HepG2 (cell line): ENCODE results near the gene NPY. TPM values are rescaled to one million over a fixed set of nuclear protein-coding genes. Genes with fewer than 3 reads are reported as not detected.

Experiments
- ATAC-seq: fragments of 200-7000 bp; cut with Tn5 transposase; 3 replicates; pipeline ENCODE4 v1.9.1; 2020; ENCODE audit warnings: mild to moderate bottlenecking, moderate library complexity
- BruUV-seq: library from RNA; stranded (reverse); fragments of 400-500 nt; replicated peaks from 2 replicates; lab custom pipeline; 2021; lab: Mats Ljungman, UMichigan
- CTCF ChIA-PET: fragments of 300-600 bp; formaldehyde crosslinking; extraction: SDS; loops from one replicate; lab custom pipeline; 2021; ENCODE audit warnings: low total read pairs, inconsistent platforms, low intra/inter-chr PET ratio; lab: Yijun Ruan, JAX
- POLR2A ChIA-PET: fragments of 350-600 bp; sonication (Branson Sonifier 250); formaldehyde crosslinking; loops from one replicate; lab custom pipeline; 2020; ENCODE audit warnings: antibody characterized with exemption, inconsistent platforms; lab: Yijun Ruan, JAX
- DNase-seq: peaks from one replicate; pipeline ENCODE4 v3.0.0-alpha.2; 2015; ENCODE audit warnings: low spot score
- FAIRE-seq: peaks from 3 replicates; lab custom pipeline; 2011; peaks lifted over from hg19 to GRCh38; lab: Jason Lieb, UNC
- H2AFZ ChIP-seq: one replicate; pipeline ENCODE4 v1.6.1; 2011; ENCODE audit warnings: low read length, inconsistent platforms
- H3K27ac ChIP-seq: fragments of 300-600 bp; 3 replicates; pipeline ENCODE4 v1.8.0; 2011; ENCODE audit warnings: mixed run types, mild to moderate bottlenecking, mixed read lengths, low read length, inconsistent platforms; ENCODE audit not compliant: insufficient read depth; ENCODE audit errors: extremely low read length
- H3K27me3 ChIP-seq, 2 experiments: fragments of 200-600 bp in 1 of 2; 2 replicates in 1 of 2; 3 replicates in 1 of 2; pipeline versions ENCODE4 v1.6.0 to v1.8.0; 2011; ENCODE audit warnings: low read length in 2 of 2, mild to moderate bottlenecking in 2 of 2, moderate library complexity in 2 of 2, inconsistent platforms in 1 of 2; ENCODE audit not compliant: insufficient read depth in 2 of 2, control insufficient read depth in 1 of 2
- H3K36me3 ChIP-seq, 2 experiments: fragments of 200-600 bp in 1 of 2; replicated peaks in 1 of 2; 2 replicates in 1 of 2; 3 replicates in 1 of 2; pipeline versions ENCODE4 v1.5.1 to v1.8.0; 2011; ENCODE audit warnings: low read length in 2 of 2, inconsistent platforms in 1 of 2; ENCODE audit not compliant: insufficient read depth in 2 of 2, control insufficient read depth in 1 of 2
- H3K4me1 ChIP-seq: 2 replicates; pipeline ENCODE4 v1.5.1; 2012; ENCODE audit warnings: low read length, inconsistent platforms; ENCODE audit not compliant: insufficient read depth
- H3K4me2 ChIP-seq: 2 replicates; pipeline ENCODE4 v1.6.0; 2011; ENCODE audit warnings: low read depth, low read length, inconsistent platforms
- H3K4me3 ChIP-seq, 3 experiments: fragments of 200-600 bp in 1 of 3; sonication (generic), shearing (Covaris generic) in 1 of 3; replicated peaks in 1 of 3; 2 replicates each; pipeline ENCODE4 v1.5.1; 2011 to 2016; ENCODE audit warnings: low read length in 3 of 3, inconsistent platforms in 2 of 3, low read depth in 2 of 3, mild to moderate bottlenecking in 2 of 3, control low read depth in 1 of 3, mixed read lengths in 1 of 3; ENCODE audit not compliant: insufficient read depth in 1 of 3
- H3K79me2 ChIP-seq: one replicate; pipeline ENCODE4 v1.6.1; 2011; ENCODE audit warnings: low read length, inconsistent platforms; ENCODE audit not compliant: insufficient read depth
- H3K9ac ChIP-seq: 2 replicates; pipeline ENCODE4 v1.6.0; 2011; ENCODE audit warnings: mild to moderate bottlenecking, low read depth, low read length, inconsistent platforms; ENCODE audit not compliant: insufficient read depth
- H3K9me3 ChIP-seq: 2 replicates; pipeline ENCODE4 v1.5.1; 2012; ENCODE audit warnings: mild to moderate bottlenecking, low read length
- H4K20me1 ChIP-seq: 2 replicates; pipeline ENCODE4 v1.6.0; 2011; ENCODE audit warnings: inconsistent platforms, mild to moderate bottlenecking, low read length, moderate library complexity; ENCODE audit not compliant: insufficient read depth
- GATAD1 ChIP-seq: IDR thresholded peaks from 2 replicates; pipeline ENCODE4 v1.6.1; 2016; ENCODE audit warnings: missing genetic modification reagents, missing compliant biosample characterization
- SETDB1 ChIP-seq: sonication (generic); formaldehyde crosslinking; IDR thresholded peaks from 2 replicates; pipeline ENCODE4 v1.5.1; 2020; ENCODE audit warnings: missing genetic modification reagents, mild to moderate bottlenecking, borderline replicate concordance
- ZNF460 ChIP-seq: sonication (generic); formaldehyde crosslinking; IDR thresholded peaks from 2 replicates; pipeline ENCODE4 v1.5.1; 2020; ENCODE audit warnings: missing genetic modification reagents, mild to moderate bottlenecking, borderline replicate concordance
- WGBS: methylation state at CpG from one replicate; pipeline ENCODE4 v1.1.6; 2017; ENCODE audit warnings: low lambda C conversion rate; 5-methylcytosine and 5-hydroxymethylcytosine counted together
- in situ Hi-C: cut with HindIII; loops from 2 replicates; pipeline ENCODE4 v1.10.0; 2017; ENCODE audit warnings: low pct_unique_long_range_greater_than_20kb; ENCODE audit not compliant: extremely low pct_ligation_motif_present
- intact Hi-C: fragments of 100-400 bp; cut with micrococcal nuclease; formaldehyde crosslinking; loops from one replicate; pipeline ENCODE4 v1.10.0; 2022; ENCODE audit not compliant: unreplicated experiment
- polyA plus RNA-seq, 8 experiments: library from polyadenylated mRNA; depleted of rRNA in 3 of 8; stranded (reverse) in 7 of 8; unstranded in 1 of 8; fragments of >200 nt; fragmentation: Illumina TruSeq in 4 of 8; extraction: Trizol in 4 of 8; gene quantifications; 2 replicates each; pipeline versions ENCODE4 v1.2.1 to v1.2.3, GENCODE V29; 2011 to 2016; ENCODE audit warnings: low read depth in 4 of 8, missing spikeins in 1 of 8, mixed read lengths in 1 of 8; ENCODE audit not compliant: insufficient read depth in 1 of 8
- total RNA-seq, 5 experiments: library from RNA; depleted of rRNA; stranded (reverse); fragments of >200 nt; fragmentation: Illumina TruSeq; extraction: Trizol; gene quantifications; 2 replicates each; pipeline ENCODE4 v1.2.3, GENCODE V29; 2016; ENCODE audit warnings: low read depth in 1 of 5
- TF ChIP-seq, protein P1 (sequence below): sonication (generic); formaldehyde crosslinking; IDR thresholded peaks from 2 replicates; pipeline ENCODE4 v1.4.0; 2020; ENCODE audit warnings: mild to moderate bottlenecking, missing genetic modification reagents

Gene NPY
- total and polyA plus RNA-seq, 2 of the 13 experiments (the other 11 are each of a cell fraction or from before 2014, with no cell fraction given): not detected

GRCh38 chr7:24328894-24329293, 44.9 kb downstream of the NPY start:
- ATAC-seq (no peak), FAIRE-seq (no peak), DNase-seq (no peak)
- POLR2A ChIA-PET: no interaction called here
- Histone ChIP-seq H4K20me1 (no peaks in the 10 kb centered on the region), H3K4me1 (no peaks in the 10 kb centered on the region), H3K27me3 (no peaks in the 10 kb centered on the region), H2AFZ (no peak overlapping the region), H3K9ac (no peak overlapping the region), H3K36me3 (no peaks in the 10 kb centered on the region), H3K27ac (no peak overlapping the region), H3K4me2 (no peak overlapping the region), H3K4me3 (no peak overlapping the region), H3K79me2 (no peaks in the 10 kb centered on the region), H3K9me3 (no peaks in the 10 kb centered on the region)
- in situ Hi-C loops (no loop called here), intact Hi-C loops (no loop called here)
- CTCF ChIA-PET: no interaction called here
- 0% methylated on average over 2 of the region's 2 CpGs for WGBS
- BruUV-seq: no TSS peak
- TF ChIP-seq SETDB1 (no peak), ZNF460 (CRISPR knock-in tag) (no peak), GATAD1 (CRISPR knock-in tag) (no peak)

DNA sequence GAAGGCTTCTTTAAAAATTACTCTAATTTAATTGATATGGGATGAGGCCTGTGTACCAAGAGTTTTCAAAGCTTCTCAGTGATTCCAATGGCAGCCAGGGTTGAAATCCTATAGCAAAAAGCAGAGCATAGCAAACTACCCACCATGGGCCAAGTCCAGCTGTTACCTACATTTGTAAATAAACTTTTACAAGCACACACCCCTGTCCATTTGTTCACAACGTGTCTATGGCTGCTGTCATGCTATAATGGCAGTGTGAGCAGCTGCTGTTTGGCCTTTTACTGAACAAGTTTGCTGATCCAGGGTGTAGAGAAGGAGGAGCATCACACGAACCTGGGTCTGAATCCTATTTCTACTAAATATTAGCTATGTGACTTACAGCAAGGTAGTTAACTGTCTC, 50.0 kb downstream of the NPY start:
- H3K9me3 ChIP-seq: no peaks in the 10 kb centered on the region
- intact Hi-C loops: no loop called here
- CTCF ChIA-PET: no interaction called here
- H3K4me1 ChIP-seq: no peaks in the 10 kb centered on the region
- no peaks in the 10 kb centered on the region for H3K79me2 ChIP-seq
- ATAC-seq: no peak
- DNase-seq: no peak
- H3K9ac ChIP-seq: no peak overlapping the region
- no TSS peak for BruUV-seq
- TF ChIP-seq, protein P1, sequence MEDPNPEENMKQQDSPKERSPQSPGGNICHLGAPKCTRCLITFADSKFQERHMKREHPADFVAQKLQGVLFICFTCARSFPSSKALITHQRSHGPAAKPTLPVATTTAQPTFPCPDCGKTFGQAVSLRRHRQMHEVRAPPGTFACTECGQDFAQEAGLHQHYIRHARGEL (CRISPR knock-in tag): no peak
- H2AFZ ChIP-seq: no peak overlapping the region
- FAIRE-seq: no peak
- in situ Hi-C loops: no loop called here
- H3K27me3 ChIP-seq: peaks cover 0 to 4% of the 10 kb centered on the region in 2 experiments; a peak in 1 of 5 replicates
- POLR2A ChIA-PET: no interaction called here
- H3K36me3 ChIP-seq: no peaks in the 10 kb centered on the region
- no peak overlapping the region for H3K4me3 ChIP-seq
- H3K27ac ChIP-seq: no peak overlapping the region
- H3K4me2 ChIP-seq: no peak overlapping the region
- no peaks in the 10 kb centered on the region for H4K20me1 ChIP-seq
- 0% methylated on average over 1 of the region's 2 CpGs for WGBS
